ENCODE measurements around the gene BICRAL. TPM values are rescaled to one million over a fixed set of nuclear protein-coding genes. Genes with fewer than 3 reads are reported as not detected.

BICRAL gene
- total RNA-seq, 3 donors from 2014 or later (not counting 1 experiment from before 2014, with no cell fraction given): 31.1 to 43.4 (median 37.1) TPM

- intact Hi-C loops (cut with micrococcal nuclease): no loop called here
- H3K27me3 ChIP-seq (ENCODE audit: control insufficient read depth, insufficient read depth, low read length): no peaks in the 10 kb centered on the region
- TF ChIP-seq CTCF (IDR thresholded peaks at IDR 0.05): no peak
- Mint-ChIP-seq H3K27ac (peak overlapping the region; percentile 5 to 39), H3K4me3 (no peak overlapping the region), H3K4me1 (peaks cover 0 to 7% of the 10 kb centered on the region in 2 donors), H3K27me3 (ENCODE audit: low read depth in 2 of 2) (no peaks in the 10 kb centered on the region), H3K9me3 (no peaks in the 10 kb centered on the region), H3K36me3 (peaks cover 16% of the 10 kb centered on the region)
- no peak overlapping the region for H3K27ac ChIP-seq (ENCODE audit: low read length)
- no peak for ATAC-seq
- no peaks in the 10 kb centered on the region for H3K9me3 ChIP-seq (ENCODE audit: control insufficient read depth, insufficient read depth, low read length)
- no peak overlapping the region for H3K4me3 ChIP-seq (ENCODE audit: low read length)
- DNase-seq: no peak
- peaks cover 30% of the 10 kb centered on the region for H3K36me3 ChIP-seq (ENCODE audit: control insufficient read depth, insufficient read depth, low read length)
- no peaks in the 10 kb centered on the region for H3K4me1 ChIP-seq (ENCODE audit: control insufficient read depth, insufficient read depth, low read length)
- WGBS (ENCODE audit: insufficient coverage): 83% methylated on average over 2 of the region's 2 CpGs
These were observed 88.5 kb downstream of the BICRAL start for GRCh38 chr6:42870145-42870936.

- Mint-ChIP-seq H3K4me1 (peaks cover 0 to 7% of the 10 kb centered on the region in 2 donors), H3K36me3 (peaks cover 11% of the 10 kb centered on the region), H3K4me3 (no peak overlapping the region), H3K9me3 (no peaks in the 10 kb centered on the region), H3K27me3 (ENCODE audit: low read depth in 2 of 2) (no peaks in the 10 kb centered on the region), H3K27ac (no peak overlapping the region)
- Histone ChIP-seq H3K36me3 (ENCODE audit: control insufficient read depth, insufficient read depth, low read length) (peaks cover 16% of the 10 kb centered on the region), H3K4me1 (ENCODE audit: control insufficient read depth, insufficient read depth, low read length) (no peaks in the 10 kb centered on the region), H3K27me3 (ENCODE audit: control insufficient read depth, insufficient read depth, low read length) (no peaks in the 10 kb centered on the region), H3K27ac (ENCODE audit: low read length) (no peak overlapping the region), H3K4me3 (ENCODE audit: low read length) (no peak overlapping the region), H3K9me3 (ENCODE audit: control insufficient read depth, insufficient read depth, low read length) (no peaks in the 10 kb centered on the region)
- intact Hi-C loops (cut with micrococcal nuclease): no loop called here
- DNase-seq: no peak
- no peak for ATAC-seq
- TF ChIP-seq CTCF (IDR thresholded peaks at IDR 0.05): no peak
- 90% methylated on average over 3 of the region's 3 CpGs for WGBS (ENCODE audit: insufficient coverage)
These were observed 89.9 kb downstream of the BICRAL start for GRCh38 chr6:42871711-42872110.

GRCh38 chr6:42873313-42873712 lies 91.5 kb downstream of the BICRAL start:
- Histone ChIP-seq H3K4me3 (ENCODE audit: low read length) (no peak overlapping the region), H3K9me3 (ENCODE audit: control insufficient read depth, insufficient read depth, low read length) (no peaks in the 10 kb centered on the region), H3K27me3 (ENCODE audit: control insufficient read depth, insufficient read depth, low read length) (no peaks in the 10 kb centered on the region), H3K4me1 (ENCODE audit: control insufficient read depth, insufficient read depth, low read length) (no peaks in the 10 kb centered on the region), H3K36me3 (ENCODE audit: control insufficient read depth, insufficient read depth, low read length) (peaks cover 2% of the 10 kb centered on the region), H3K27ac (ENCODE audit: low read length) (no peak overlapping the region)
- ATAC-seq (no peak), DNase-seq (no peak)
- no peaks in the 10 kb centered on the region for H3K4me1 Mint-ChIP-seq
- no peak for TF ChIP-seq CTCF (IDR thresholded peaks at IDR 0.05)
- H3K27ac Mint-ChIP-seq: no peak overlapping the region
- no peak overlapping the region for H3K4me3 Mint-ChIP-seq
- H3K9me3 Mint-ChIP-seq: no peaks in the 10 kb centered on the region
- intact Hi-C loops (cut with micrococcal nuclease): no loop called here
- 88% methylated on average over 2 of the region's 2 CpGs for WGBS (ENCODE audit: insufficient coverage)
- H3K27me3 Mint-ChIP-seq (ENCODE audit: low read depth in 2 of 2): no peaks in the 10 kb centered on the region
- H3K36me3 Mint-ChIP-seq: no peaks in the 10 kb centered on the region

Data from natural killer cell (primary cell).